CD4-positive, CD25-positive, alpha-beta regulatory T cell (primary cell): ENCODE results near the gene HOXC10. TPM values are rescaled to one million over a fixed set of nuclear protein-coding genes. Genes with fewer than 3 reads are reported as not detected.

Experiments
- ATAC-seq, 2 donors: fragments of 150-1000 bp; cut with Tn5 transposase; one replicate each; pipeline ENCODE4 v1.10.0; 2021; ENCODE audit warnings: low read depth in 2 of 2, moderate number of reproducible peaks in 2 of 2, moderate library complexity in 1 of 2
- DNase-seq, 3 donors: peaks; one replicate each; pipeline versions ENCODE4 v3.0.0 to v3.0.0-alpha.2; 2012 to 2022; ENCODE audit warnings: mixed read lengths in 1 of 3
- H3K27ac ChIP-seq: one replicate; pipeline ENCODE4 v1.7.0; 2013; ENCODE audit warnings: mild to moderate bottlenecking, low read length; ENCODE audit not compliant: insufficient read depth, poor library complexity, severe bottlenecking
- H3K27me3 ChIP-seq: one replicate; pipeline ENCODE4 v1.7.0; 2013; ENCODE audit warnings: low read length; ENCODE audit not compliant: control insufficient read depth, insufficient read depth
- H3K36me3 ChIP-seq: one replicate; pipeline ENCODE4 v1.7.0; 2013; ENCODE audit warnings: mild to moderate bottlenecking, low read length, moderate library complexity; ENCODE audit not compliant: control insufficient read depth, insufficient read depth
- H3K4me1 ChIP-seq: 2 replicates; pipeline ENCODE4 v1.7.0; 2013; ENCODE audit warnings: mild to moderate bottlenecking, low read length; ENCODE audit not compliant: insufficient read depth, control insufficient read depth, poor library complexity, severe bottlenecking
- H3K4me3 ChIP-seq: one replicate; pipeline ENCODE4 v1.7.0; 2013; ENCODE audit warnings: low read depth, mild to moderate bottlenecking, low read length, moderate library complexity
- H3K9me3 ChIP-seq, 2 experiments: 1 replicate in 1 of 2; 2 replicates in 1 of 2; pipeline ENCODE4 v1.7.0; 2013; ENCODE audit warnings: low read length in 2 of 2, mild to moderate bottlenecking in 1 of 2, moderate library complexity in 1 of 2; ENCODE audit not compliant: control insufficient read depth in 2 of 2
- H3K27ac Mint-ChIP-seq, 3 donors: one replicate each; pipeline ENCODE4 v1.8.0; 2020 to 2022; ENCODE audit warnings: mild to moderate bottlenecking in 3 of 3, mixed read lengths in 3 of 3, moderate library complexity in 2 of 3
- H3K27me3 Mint-ChIP-seq: one replicate; pipeline ENCODE4 v1.8.0; 2022; ENCODE audit warnings: mild to moderate bottlenecking, mixed read lengths
- H3K36me3 Mint-ChIP-seq: one replicate; pipeline ENCODE4 v1.8.0; 2020; ENCODE audit warnings: mixed read lengths
- H3K4me1 Mint-ChIP-seq, 4 donors: one replicate each; pipeline ENCODE4 v1.8.0; 2020 to 2022; ENCODE audit warnings: mixed read lengths in 4 of 4, mild to moderate bottlenecking in 1 of 4
- H3K4me3 Mint-ChIP-seq, 4 donors: one replicate each; pipeline ENCODE4 v1.8.0; 2020 to 2022; ENCODE audit warnings: mild to moderate bottlenecking in 4 of 4, mixed read lengths in 4 of 4, moderate library complexity in 3 of 4
- H3K9me3 Mint-ChIP-seq, 7 donors: one replicate each; pipeline ENCODE4 v1.8.0; 2020 to 2022; ENCODE audit warnings: mixed read lengths in 7 of 7, mild to moderate bottlenecking in 3 of 7, moderate library complexity in 2 of 7
- polyA plus RNA-seq, 4 donors: library from polyadenylated mRNA; unstranded; fragments of 300-500 nt; fragmentation: Illumina TruSeq; gene quantifications; one replicate each; pipeline ENCODE4 v1.2.3, GENCODE V29; 2021
- total RNA-seq: library from RNA; stranded (reverse); gene quantifications from one replicate; pipeline ENCODE4 v1.2.3, GENCODE V29; 2022

HOXC10 gene
- total and polyA plus RNA-seq, 5 donors from 2014 or later: not detected

- DNase-seq: no peak
- peaks cover 0 to 5% of the 10 kb centered on the region in 2 experiments for H3K9me3 ChIP-seq
These were observed 1.4 kb upstream of the HOXC10 start for GRCh38 chr12:53983568-53983949.

GRCh38 chr12:53983950-53984572, 885 bp upstream of the HOXC10 start:
- H3K4me1 ChIP-seq: peaks cover 25% of the 10 kb centered on the region
- Mint-ChIP-seq H3K4me3 (peak overlapping the region in 2 of 4 donors; percentile 29 to 75), H3K4me1 (peaks cover 8 to 52% (median 24%) of the 10 kb centered on the region in 4 donors), H3K27ac (peak overlapping the region in 1 of 3 donors; percentile 63), H3K9me3 (peaks cover 0 to 17% (median 0%) of the 10 kb centered on the region in 7 donors), H3K36me3 (no peaks in the 10 kb centered on the region), H3K27me3 (peaks cover 96% of the 10 kb centered on the region)
- peaks cover 0 to 5% of the 10 kb centered on the region in 2 experiments for H3K9me3 ChIP-seq
- peaks cover 57% of the 10 kb centered on the region for H3K27me3 ChIP-seq
- no peaks in the 10 kb centered on the region for H3K36me3 ChIP-seq
- H3K4me3 ChIP-seq: no peak overlapping the region
- DNase-seq (no peak), ATAC-seq (no peak)
- H3K27ac ChIP-seq: no peak overlapping the region

More at GRCh38 chr12:53983568-53983949, 1.4 kb upstream of the HOXC10 start:
- Histone ChIP-seq H3K4me3 (no peak overlapping the region), H3K4me1 (peaks cover 20% of the 10 kb centered on the region), H3K36me3 (no peaks in the 10 kb centered on the region), H3K27me3 (peaks cover 58% of the 10 kb centered on the region), H3K27ac (no peak overlapping the region)
- H3K27ac Mint-ChIP-seq: peak overlapping the region in 1 of 3 donors; percentile 63
- peak overlapping the region in 3 of 4 donors; percentile 24 to 75 (median 36) for H3K4me3 Mint-ChIP-seq
- H3K4me1 Mint-ChIP-seq: peaks cover 5 to 49% (median 21%) of the 10 kb centered on the region in 4 donors
- peaks cover 96% of the 10 kb centered on the region for H3K27me3 Mint-ChIP-seq
- H3K9me3 Mint-ChIP-seq: peaks cover 0 to 17% (median 0%) of the 10 kb centered on the region in 7 donors
- H3K36me3 Mint-ChIP-seq: no peaks in the 10 kb centered on the region
- ATAC-seq: no peak

- H3K4me3 ChIP-seq: no peak overlapping the region
- Mint-ChIP-seq H3K36me3 (no peaks in the 10 kb centered on the region), H3K27me3 (peaks cover 96% of the 10 kb centered on the region), H3K9me3 (peaks cover 0 to 8% (median 0%) of the 10 kb centered on the region in 7 donors), H3K27ac (no peak overlapping the region), H3K4me3 (peak overlapping the region; percentile 56 to 86 (median 69)), H3K4me1 (peaks cover 20 to 66% (median 34%) of the 10 kb centered on the region in 4 donors)
- H3K27ac ChIP-seq: no peak overlapping the region
- ATAC-seq: no peak
- no peak for DNase-seq
- peaks cover 57% of the 10 kb centered on the region for H3K27me3 ChIP-seq
- peaks cover 0 to 5% of the 10 kb centered on the region in 2 experiments for H3K9me3 ChIP-seq
- no peaks in the 10 kb centered on the region for H3K36me3 ChIP-seq
- H3K4me1 ChIP-seq: peaks cover 30% of the 10 kb centered on the region
These were observed 697 bp downstream of the HOXC10 start for GRCh38 chr12:53985692-53985993.

GRCh38 chr12:53985994-53986685, 1.2 kb downstream of the HOXC10 start:
- H3K9me3 ChIP-seq: peaks cover 0 to 5% of the 10 kb centered on the region in 2 experiments
- Mint-ChIP-seq H3K4me1 (peaks cover 16 to 65% (median 33%) of the 10 kb centered on the region in 4 donors), H3K4me3 (peak overlapping the region in 3 of 4 donors; percentile 29 to 65 (median 51))

GRCh38 chr12:53986686-53987483, 1.9 kb downstream of the HOXC10 start:
- no peak for ATAC-seq
- H3K4me1 ChIP-seq: peaks cover 30% of the 10 kb centered on the region
- no peaks in the 10 kb centered on the region for H3K36me3 ChIP-seq
- peaks cover 0 to 5% of the 10 kb centered on the region in 2 experiments for H3K9me3 ChIP-seq
- H3K4me3 ChIP-seq: no peak overlapping the region
- no peak overlapping the region for H3K27ac ChIP-seq
- H3K9me3 Mint-ChIP-seq: peaks cover 0 to 8% (median 0%) of the 10 kb centered on the region in 7 donors
- peaks cover 59% of the 10 kb centered on the region for H3K27me3 ChIP-seq
- no peak for DNase-seq
- H3K27ac Mint-ChIP-seq: no peak overlapping the region
- H3K4me3 Mint-ChIP-seq: peak overlapping the region in 2 of 4 donors; percentile 15 to 29
- H3K4me1 Mint-ChIP-seq: peaks cover 15 to 65% (median 34%) of the 10 kb centered on the region in 4 donors
- peaks cover 96% of the 10 kb centered on the region for H3K27me3 Mint-ChIP-seq
- no peaks in the 10 kb centered on the region for H3K36me3 Mint-ChIP-seq

More at GRCh38 chr12:53985994-53986685, 1.2 kb downstream of the HOXC10 start:
- peak in 1 of 3 donors; percentile 41 for DNase-seq
- H3K27ac ChIP-seq: no peak overlapping the region
- Mint-ChIP-seq H3K9me3 (peaks cover 0 to 8% (median 0%) of the 10 kb centered on the region in 7 donors), H3K27me3 (peaks cover 96% of the 10 kb centered on the region), H3K36me3 (no peaks in the 10 kb centered on the region), H3K27ac (peak overlapping the region in 1 of 3 donors; percentile 38)
- H3K4me1 ChIP-seq: peaks cover 30% of the 10 kb centered on the region
- H3K27me3 ChIP-seq: peaks cover 57% of the 10 kb centered on the region
- H3K4me3 ChIP-seq: no peak overlapping the region
- no peak for ATAC-seq
- no peaks in the 10 kb centered on the region for H3K36me3 ChIP-seq

- Mint-ChIP-seq H3K4me3 (peak overlapping the region in 2 of 4 donors; percentile 14 to 23), H3K36me3 (no peaks in the 10 kb centered on the region), H3K9me3 (peaks cover 0 to 8% (median 0%) of the 10 kb centered on the region in 7 donors), H3K4me1 (peaks cover 15 to 63% (median 34%) of the 10 kb centered on the region in 4 donors), H3K27me3 (peaks cover 96% of the 10 kb centered on the region), H3K27ac (no peak overlapping the region)
- peaks cover 60% of the 10 kb centered on the region for H3K27me3 ChIP-seq
- H3K36me3 ChIP-seq: no peaks in the 10 kb centered on the region
- DNase-seq (no peak), ATAC-seq (no peak)
- no peak overlapping the region for H3K4me3 ChIP-seq
- H3K27ac ChIP-seq: no peak overlapping the region
- peaks cover 30% of the 10 kb centered on the region for H3K4me1 ChIP-seq
- peaks cover 0 to 5% of the 10 kb centered on the region in 2 experiments for H3K9me3 ChIP-seq
These were observed 2.9 kb downstream of the HOXC10 start for GRCh38 chr12:53987787-53988230.

- Mint-ChIP-seq H3K27me3 (peaks cover 96% of the 10 kb centered on the region), H3K4me1 (peaks cover 15 to 59% (median 36%) of the 10 kb centered on the region in 4 donors), H3K36me3 (no peaks in the 10 kb centered on the region), H3K27ac (no peak overlapping the region), H3K4me3 (peak overlapping the region in 2 of 4 donors; percentile 57 to 59), H3K9me3 (peaks cover 0 to 8% (median 0%) of the 10 kb centered on the region in 7 donors)
- Histone ChIP-seq H3K27me3 (peaks cover 63% of the 10 kb centered on the region), H3K4me3 (no peak overlapping the region), H3K36me3 (no peaks in the 10 kb centered on the region), H3K9me3 (peaks cover 0 to 3% of the 10 kb centered on the region in 2 experiments), H3K27ac (no peak overlapping the region), H3K4me1 (peaks cover 30% of the 10 kb centered on the region)
- ATAC-seq: no peak
- no peak for DNase-seq
These were observed 3.7 kb downstream of the HOXC10 start for GRCh38 chr12:53988541-53989226.
